ENCODE results near the gene VWF.

VWF gene

GRCh38 chr12:5952031-5952430 lies 172.4 kb downstream of the VWF start:
- DNase-seq (ENCODE audit: low read depth in 2 of 2) = no peak

DNA sequence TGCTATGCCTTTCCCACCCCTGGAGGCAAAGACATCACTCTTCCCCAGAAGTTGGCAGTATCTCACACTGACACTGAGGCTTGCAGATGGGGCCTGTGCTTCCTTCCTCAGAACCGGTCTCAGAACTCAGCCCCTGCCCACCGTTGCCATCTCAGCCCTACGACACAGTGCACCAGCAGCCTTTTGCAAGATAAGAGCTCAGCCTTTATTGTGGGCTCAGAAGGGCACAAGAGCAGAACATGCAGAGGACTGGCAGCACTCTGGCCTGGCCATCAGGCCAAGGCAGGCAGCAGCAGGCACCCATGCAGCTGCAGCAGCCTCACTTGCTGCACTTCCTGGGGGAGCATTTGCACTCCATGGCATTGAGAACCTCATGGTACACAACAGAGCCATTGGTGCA lies 175.8 kb downstream of the VWF start:
- DNase-seq (ENCODE audit: low read depth in 2 of 2) = no peak

DNA sequence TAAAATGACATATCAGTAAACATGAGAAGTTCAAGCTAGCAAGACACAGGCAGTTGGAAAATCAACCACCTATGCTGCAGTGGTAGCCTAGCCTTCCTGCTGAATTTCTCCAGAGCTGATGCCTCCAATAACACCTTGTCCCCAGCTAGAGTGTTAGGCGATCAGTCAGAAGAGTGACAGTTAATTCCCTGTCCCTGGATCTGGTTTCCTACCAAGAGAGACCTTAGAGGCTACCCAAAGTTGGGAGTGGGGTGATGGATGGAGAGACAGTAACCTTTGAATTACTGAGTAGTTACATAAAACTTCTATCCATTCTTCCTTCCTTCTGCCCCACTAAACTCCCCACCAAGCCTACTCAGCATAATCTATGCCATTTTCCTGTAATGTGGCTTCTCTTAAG lies 177.5 kb downstream of the VWF start:
- DNase-seq (ENCODE audit: low read depth in 2 of 2) = no peak

DNA sequence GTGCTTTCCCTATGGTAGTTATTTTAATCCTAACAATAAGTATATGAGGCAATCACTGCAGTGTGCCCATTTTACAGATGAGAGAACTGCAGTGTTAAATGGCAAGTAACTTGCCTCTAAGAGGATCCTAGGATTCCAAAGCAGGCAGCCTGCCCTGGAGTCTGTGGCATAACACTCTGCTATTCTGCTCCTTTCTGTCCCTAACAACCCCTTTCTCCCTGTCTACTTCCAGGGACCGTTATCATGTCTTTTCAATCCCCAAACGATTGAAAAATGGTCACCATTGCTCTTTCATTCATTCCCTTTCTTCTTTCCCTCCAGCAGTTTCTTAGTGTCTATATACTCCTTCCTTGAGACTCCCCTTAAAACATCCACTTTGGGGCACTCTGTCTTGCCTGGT lies 178.1 kb downstream of the VWF start:
- DNase-seq (ENCODE audit: low read depth in 2 of 2) = no peak

- no peak for DNase-seq (ENCODE audit: low read depth in 2 of 2)
Measured at GRCh38 chr12:5945071-5946008, 179.1 kb downstream of the VWF start, which contains the start of gene ANO2. Gene ANO2, minus strand, starts transcription at chr12:5945259. Its CDS starts 42 bp downstream, at chr12:5945217.

GRCh38 chr12:5944688-5945070 lies 179.8 kb downstream of the VWF start:
- DNase-seq (ENCODE audit: low read depth in 2 of 2) = no peak

GRCh38 chr12:5944053-5944452 lies 180.4 kb downstream of the VWF start:
- no peak for DNase-seq (ENCODE audit: low read depth in 2 of 2)

GRCh38 chr12:5941907-5942306 lies 182.6 kb downstream of the VWF start:
- no peak for DNase-seq (ENCODE audit: low read depth in 2 of 2)

- DNase-seq (ENCODE audit: low read depth in 2 of 2) = no peak
Measured at GRCh38 chr12:5927732-5928516, 196.5 kb downstream of the VWF start.

DNA sequence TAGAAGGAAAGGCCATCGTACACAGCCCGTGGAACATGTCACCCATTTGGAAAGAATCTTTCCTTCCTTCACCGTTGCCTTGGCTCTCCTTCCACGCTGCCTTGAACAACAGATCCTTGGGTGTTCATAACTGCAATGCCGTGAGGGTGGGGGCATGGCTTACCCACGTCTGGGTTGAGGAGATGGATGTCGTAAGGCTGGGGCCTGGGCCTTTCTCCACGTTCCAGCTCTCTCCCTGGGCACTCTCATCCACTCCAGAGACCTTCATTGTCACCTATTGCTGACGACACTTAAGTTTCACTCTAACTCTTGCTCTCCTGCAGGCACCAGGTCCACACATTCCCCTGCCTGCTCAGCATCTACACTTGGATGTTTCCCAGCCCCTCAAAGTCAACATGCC lies 198.8 kb downstream of the VWF start:
- no peak for DNase-seq (ENCODE audit: low read depth in 2 of 2)

GRCh38 chr12:5924342-5924741 lies 200.1 kb downstream of the VWF start:
- no peak for DNase-seq (ENCODE audit: low read depth in 2 of 2)

- DNase-seq (ENCODE audit: low read depth in 2 of 2) = no peak
Measured at GRCh38 chr12:5923751-5924150, 200.7 kb downstream of the VWF start.

- no peak for DNase-seq (ENCODE audit: low read depth in 2 of 2)
Measured at GRCh38 chr12:5923043-5923605, 201.3 kb downstream of the VWF start.

- no peak for DNase-seq (ENCODE audit: low read depth in 2 of 2)
Measured at GRCh38 chr12:5921966-5922899, 202.2 kb downstream of the VWF start.

GRCh38 chr12:5921027-5921909 lies 203.2 kb downstream of the VWF start:
- DNase-seq (ENCODE audit: low read depth in 2 of 2) = no peak

GRCh38 chr12:5916785-5917290 lies 207.6 kb downstream of the VWF start:
- no peak for DNase-seq (ENCODE audit: low read depth in 2 of 2)

GRCh38 chr12:5915511-5915910 lies 209.0 kb downstream of the VWF start:
- no peak for DNase-seq (ENCODE audit: low read depth in 2 of 2)

DNA sequence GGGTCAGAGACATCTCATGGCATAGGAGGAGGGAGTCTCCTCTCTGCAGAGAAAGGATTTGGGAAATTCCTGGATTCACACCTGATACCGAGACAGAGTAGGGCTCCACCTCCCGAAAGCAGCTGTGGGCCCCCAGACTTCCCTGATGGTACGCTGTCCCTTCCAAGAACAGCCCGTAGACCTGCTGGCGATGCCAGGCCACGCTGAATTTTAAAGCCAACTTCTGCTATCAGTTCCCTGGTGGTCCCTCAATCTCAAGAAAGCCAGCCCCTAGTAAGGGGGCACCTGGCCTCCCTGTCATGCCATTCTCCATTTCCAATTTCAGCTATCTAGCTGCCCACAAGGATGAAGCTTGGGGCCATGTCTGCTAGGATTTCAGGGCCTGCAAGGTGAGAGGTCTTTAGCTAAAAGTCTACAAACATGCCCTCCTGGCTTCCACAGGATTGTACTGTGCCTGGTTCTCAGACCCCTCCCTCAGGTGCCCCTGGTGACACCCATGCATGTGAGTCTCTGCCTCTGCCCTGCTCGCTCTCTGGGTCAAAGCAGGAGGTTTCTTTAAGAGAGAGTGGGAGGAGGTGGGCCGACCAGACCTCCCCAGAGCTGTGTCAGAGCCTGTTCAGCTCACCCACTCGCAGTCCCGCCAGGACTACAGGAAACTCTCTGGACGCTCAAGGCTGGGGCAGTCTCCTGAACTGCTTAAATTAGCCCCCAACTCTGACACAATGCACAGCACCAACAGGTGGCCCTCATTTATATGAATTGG lies 209.9 kb downstream of the VWF start:
- DNase-seq (ENCODE audit: low read depth in 2 of 2) = no peak

GRCh38 chr12:5913387-5913786 lies 211.1 kb downstream of the VWF start:
- no peak for DNase-seq (ENCODE audit: low read depth in 2 of 2)
